IMR-90 (cell line): ENCODE data around the gene NEDD4L.

Experiments used
- CHD1 ChIP-seq: IDR thresholded peaks from 2 replicates; pipeline ENCODE4 v1.6.1; 2012; ENCODE audit warnings: low read depth, low read length, improper control_type of control experiment
- POLR2A ChIP-seq: IDR thresholded peaks from 2 replicates; pipeline ENCODE4 v1.6.1; 2012; ENCODE audit warnings: mild to moderate bottlenecking, low read depth, low read length
- RCOR1 ChIP-seq: IDR thresholded peaks from 2 replicates; pipeline ENCODE4 v1.6.1; 2012; ENCODE audit warnings: mild to moderate bottlenecking, low read length, improper control_type of control experiment; ENCODE audit not compliant: insufficient replicate concordance
- RFX5 ChIP-seq: IDR thresholded peaks from 2 replicates; pipeline ENCODE4 v1.8.0; 2012; ENCODE audit warnings: low read depth, mild to moderate bottlenecking, low read length, moderate library complexity
- SMC3 ChIP-seq: fragments of 150-350 bp; IDR thresholded peaks from 2 replicates; pipeline ENCODE4 v1.6.1; 2016; ENCODE audit warnings: low read depth, mild to moderate bottlenecking, antibody characterized with exemption, low read length, moderate library complexity
- USF2 ChIP-seq: fragments of 150-350 bp; IDR thresholded peaks from 2 replicates; pipeline ENCODE4 v1.6.1; 2017; ENCODE audit warnings: mild to moderate bottlenecking, antibody characterized with exemption, low read length, low read depth
- TF ChIP-seq, protein P1 (sequence below): conservative IDR thresholded peaks from 2 replicates; pipeline ENCODE4 v1.5.1; 2012; ENCODE audit warnings: mild to moderate bottlenecking, low read depth, low read length, improper control_type of control experiment

DNA sequence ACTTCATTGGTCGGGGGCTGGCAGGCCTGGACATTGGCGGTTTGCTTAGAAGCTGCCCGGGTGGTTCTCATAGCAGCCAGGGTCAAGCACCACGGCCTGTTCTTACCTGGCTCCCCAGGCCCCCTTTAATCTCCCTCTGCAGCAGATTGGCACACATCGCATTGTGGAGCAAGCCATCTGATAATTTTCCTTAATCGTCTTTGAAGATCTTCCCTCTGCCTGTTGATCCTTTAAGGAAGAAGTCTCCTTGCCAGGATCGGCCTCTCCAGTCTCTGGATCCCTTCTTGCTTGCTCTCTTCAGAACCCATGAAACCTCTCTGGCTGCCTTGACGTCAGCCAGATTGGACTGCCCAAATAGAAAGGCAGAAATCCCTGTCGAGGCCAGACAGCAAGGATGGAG, 75.8 kb downstream of the NEDD4L start:
- TF ChIP-seq CHD1: no peak
- TF ChIP-seq POLR2A: no peak
- TF ChIP-seq, protein P1, sequence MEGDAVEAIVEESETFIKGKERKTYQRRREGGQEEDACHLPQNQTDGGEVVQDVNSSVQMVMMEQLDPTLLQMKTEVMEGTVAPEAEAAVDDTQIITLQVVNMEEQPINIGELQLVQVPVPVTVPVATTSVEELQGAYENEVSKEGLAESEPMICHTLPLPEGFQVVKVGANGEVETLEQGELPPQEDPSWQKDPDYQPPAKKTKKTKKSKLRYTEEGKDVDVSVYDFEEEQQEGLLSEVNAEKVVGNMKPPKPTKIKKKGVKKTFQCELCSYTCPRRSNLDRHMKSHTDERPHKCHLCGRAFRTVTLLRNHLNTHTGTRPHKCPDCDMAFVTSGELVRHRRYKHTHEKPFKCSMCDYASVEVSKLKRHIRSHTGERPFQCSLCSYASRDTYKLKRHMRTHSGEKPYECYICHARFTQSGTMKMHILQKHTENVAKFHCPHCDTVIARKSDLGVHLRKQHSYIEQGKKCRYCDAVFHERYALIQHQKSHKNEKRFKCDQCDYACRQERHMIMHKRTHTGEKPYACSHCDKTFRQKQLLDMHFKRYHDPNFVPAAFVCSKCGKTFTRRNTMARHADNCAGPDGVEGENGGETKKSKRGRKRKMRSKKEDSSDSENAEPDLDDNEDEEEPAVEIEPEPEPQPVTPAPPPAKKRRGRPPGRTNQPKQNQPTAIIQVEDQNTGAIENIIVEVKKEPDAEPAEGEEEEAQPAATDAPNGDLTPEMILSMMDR: no peak
- TF ChIP-seq USF2: no peak
- no peak for TF ChIP-seq RCOR1
- TF ChIP-seq SMC3: no peak
- TF ChIP-seq RFX5: no peak
